Right atrium auricular region (tissue), 2 donors: ENCODE data around the gene NUP133. TPM values are rescaled to one million over a fixed set of nuclear protein-coding genes. Genes with fewer than 3 reads are reported as not detected.

Source experiments
- DNase-seq: peaks from one replicate; pipeline ENCODE4 v3.0.0-alpha.2; 2019; ENCODE audit warnings: low spot score
- H3K27ac ChIP-seq, 2 donors: fragments of 200-600 bp; sonication (generic); 1 replicate in 1 of 2; 2 replicates in 1 of 2; pipeline ENCODE4 v1.5.1; 2016 to 2019
- H3K27me3 ChIP-seq, 2 donors: fragments of 200-600 bp; sonication (generic); one replicate each; pipeline versions ENCODE4 v1.5.1 to v1.6.0; 2017 to 2019
- H3K36me3 ChIP-seq: fragments of 200-600 bp; sonication (generic); one replicate; pipeline ENCODE4 v1.5.1; 2016
- H3K4me1 ChIP-seq, 2 donors: fragments of 200-600 bp; sonication (generic); one replicate each; pipeline versions ENCODE4 v1.5.1 to v1.6.0; 2017 to 2019
- H3K4me3 ChIP-seq, 2 donors: fragments of 200-600 bp; sonication (generic); 1 replicate in 1 of 2; 2 replicates in 1 of 2; pipeline ENCODE4 v1.5.1; 2017 to 2019; ENCODE audit warnings: mild to moderate bottlenecking in 1 of 2, moderate library complexity in 1 of 2
- H3K9me3 ChIP-seq, 2 donors: fragments of 200-600 bp; sonication (generic); one replicate each; pipeline ENCODE4 v1.5.1; 2019
- total RNA-seq, 2 donors: library from RNA; depleted of rRNA; stranded (reverse); fragments of >200 nt; gene quantifications; one replicate each; pipeline ENCODE4 v1.1.0, GENCODE V29; 2016
- TF ChIP-seq, protein P1 (sequence below), 2 donors: fragments of 200-600 bp; sonication (generic); IDR thresholded peaks; one replicate each; pipeline ENCODE4 v1.5.1; 2019; ENCODE audit warnings: antibody characterized with exemption in 2 of 2

NUP133 gene
- 10 to 100 TPM; 19.7 to 21.0 TPM for total RNA-seq

DNA sequence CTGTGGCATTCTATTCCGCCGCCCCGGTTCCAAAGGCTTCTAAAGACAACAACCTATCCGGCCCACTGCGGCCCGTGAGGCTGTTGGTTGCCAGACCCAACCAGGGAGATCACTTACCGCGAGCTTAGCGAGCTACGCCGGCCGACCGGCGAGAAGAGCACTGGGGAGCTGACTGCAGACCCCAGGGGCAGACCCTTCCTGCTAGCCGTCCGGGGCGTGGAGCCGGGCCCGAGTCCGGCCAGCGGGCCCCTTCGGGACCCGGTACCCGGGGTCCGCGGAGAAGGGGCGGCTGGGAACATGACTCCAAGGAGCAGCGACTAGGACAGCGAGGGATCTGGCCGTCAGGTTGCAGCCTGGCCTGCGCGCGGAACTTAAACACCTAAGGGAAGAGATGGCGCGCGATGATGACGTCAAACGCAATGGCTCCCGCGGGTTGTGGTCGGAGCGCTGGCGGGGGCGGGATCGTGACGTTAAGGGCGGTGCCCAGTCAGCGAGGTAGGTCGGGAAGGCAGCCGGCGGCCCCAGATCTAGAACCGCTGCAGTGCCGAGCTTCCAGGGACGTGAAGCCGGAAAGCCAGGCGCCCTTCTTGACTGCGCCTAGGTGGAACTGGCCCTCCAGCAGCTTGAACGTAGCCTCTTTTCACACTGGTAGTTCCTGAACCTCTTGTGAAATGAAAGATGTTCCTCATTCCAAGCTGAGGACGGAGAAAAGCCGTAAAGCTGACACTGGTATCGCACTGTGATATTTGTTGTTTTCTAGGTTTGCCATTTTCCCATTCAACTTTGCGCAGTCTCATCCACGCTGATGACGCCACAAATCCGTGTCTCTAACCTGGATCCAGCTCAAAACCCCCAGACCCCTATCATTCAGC lies at the start of gene NUP133:
NUP133 (minus strand) TSS at position 391 of the 872 bp plus-strand sequence; CDS start at position 299, 92 bp downstream.
- H3K36me3 ChIP-seq, result peaks cover 9% of the 10 kb centered on the region
- H3K27ac ChIP-seq, result peak within 1 kb of the TSS; percentile 88 to 98
- peak; percentile 100 for DNase-seq
- no peaks in the 10 kb centered on the region for H3K27me3 ChIP-seq
- H3K9me3 ChIP-seq, result no peaks in the 10 kb centered on the region
- peaks cover 0 to 18% of the 10 kb centered on the region in 2 donors for H3K4me1 ChIP-seq
- TF ChIP-seq, protein P1, sequence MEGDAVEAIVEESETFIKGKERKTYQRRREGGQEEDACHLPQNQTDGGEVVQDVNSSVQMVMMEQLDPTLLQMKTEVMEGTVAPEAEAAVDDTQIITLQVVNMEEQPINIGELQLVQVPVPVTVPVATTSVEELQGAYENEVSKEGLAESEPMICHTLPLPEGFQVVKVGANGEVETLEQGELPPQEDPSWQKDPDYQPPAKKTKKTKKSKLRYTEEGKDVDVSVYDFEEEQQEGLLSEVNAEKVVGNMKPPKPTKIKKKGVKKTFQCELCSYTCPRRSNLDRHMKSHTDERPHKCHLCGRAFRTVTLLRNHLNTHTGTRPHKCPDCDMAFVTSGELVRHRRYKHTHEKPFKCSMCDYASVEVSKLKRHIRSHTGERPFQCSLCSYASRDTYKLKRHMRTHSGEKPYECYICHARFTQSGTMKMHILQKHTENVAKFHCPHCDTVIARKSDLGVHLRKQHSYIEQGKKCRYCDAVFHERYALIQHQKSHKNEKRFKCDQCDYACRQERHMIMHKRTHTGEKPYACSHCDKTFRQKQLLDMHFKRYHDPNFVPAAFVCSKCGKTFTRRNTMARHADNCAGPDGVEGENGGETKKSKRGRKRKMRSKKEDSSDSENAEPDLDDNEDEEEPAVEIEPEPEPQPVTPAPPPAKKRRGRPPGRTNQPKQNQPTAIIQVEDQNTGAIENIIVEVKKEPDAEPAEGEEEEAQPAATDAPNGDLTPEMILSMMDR (IDR thresholded peaks at IDR 0.05), result no peak
- H3K4me3 ChIP-seq, result peak within 1 kb of the TSS; percentile 99 to 100

DNA sequence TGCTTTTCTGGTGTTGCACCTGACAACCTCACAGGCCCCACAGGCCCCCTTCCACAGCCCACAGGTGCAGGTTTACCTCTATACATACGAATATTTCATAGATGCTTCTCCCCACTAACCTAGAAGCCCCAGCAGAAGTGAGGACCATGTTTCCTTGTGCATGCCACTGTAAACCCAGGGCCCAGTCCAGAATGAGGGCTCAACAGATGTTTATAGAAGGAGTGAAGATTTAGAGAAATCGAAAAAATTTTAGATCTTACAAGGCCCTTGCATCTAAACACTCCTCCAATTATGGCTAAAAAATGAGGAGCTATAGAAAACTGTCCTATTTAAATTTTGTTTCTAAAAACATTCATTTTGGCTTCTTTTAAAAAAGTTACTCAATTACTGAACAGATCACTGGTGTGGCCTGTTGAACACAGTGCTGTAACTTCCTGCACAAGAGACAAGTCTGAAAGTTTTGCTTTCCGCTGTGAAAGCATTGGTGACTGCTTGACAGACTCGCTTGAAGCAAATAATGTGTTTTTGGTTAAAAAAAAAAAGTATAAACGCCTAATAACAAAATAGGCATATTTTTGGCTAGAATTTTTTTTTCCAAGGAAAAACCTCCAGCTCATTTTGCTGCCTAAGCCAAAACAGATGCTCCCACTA lies 49.2 kb upstream of the NUP133 start:
- peak overlapping the region; percentile 87 to 97 for H3K27ac ChIP-seq
- no peaks in the 10 kb centered on the region for H3K36me3 ChIP-seq
- no peaks in the 10 kb centered on the region for H3K27me3 ChIP-seq
- peaks cover 0 to 28% of the 10 kb centered on the region in 2 donors for H3K4me1 ChIP-seq
- TF ChIP-seq, protein P1 (IDR thresholded peaks at IDR 0.05), result no peak
- peak overlapping the region; percentile 87 to 93 for H3K4me3 ChIP-seq
- DNase-seq, result no peak
- no peaks in the 10 kb centered on the region for H3K9me3 ChIP-seq

DNA sequence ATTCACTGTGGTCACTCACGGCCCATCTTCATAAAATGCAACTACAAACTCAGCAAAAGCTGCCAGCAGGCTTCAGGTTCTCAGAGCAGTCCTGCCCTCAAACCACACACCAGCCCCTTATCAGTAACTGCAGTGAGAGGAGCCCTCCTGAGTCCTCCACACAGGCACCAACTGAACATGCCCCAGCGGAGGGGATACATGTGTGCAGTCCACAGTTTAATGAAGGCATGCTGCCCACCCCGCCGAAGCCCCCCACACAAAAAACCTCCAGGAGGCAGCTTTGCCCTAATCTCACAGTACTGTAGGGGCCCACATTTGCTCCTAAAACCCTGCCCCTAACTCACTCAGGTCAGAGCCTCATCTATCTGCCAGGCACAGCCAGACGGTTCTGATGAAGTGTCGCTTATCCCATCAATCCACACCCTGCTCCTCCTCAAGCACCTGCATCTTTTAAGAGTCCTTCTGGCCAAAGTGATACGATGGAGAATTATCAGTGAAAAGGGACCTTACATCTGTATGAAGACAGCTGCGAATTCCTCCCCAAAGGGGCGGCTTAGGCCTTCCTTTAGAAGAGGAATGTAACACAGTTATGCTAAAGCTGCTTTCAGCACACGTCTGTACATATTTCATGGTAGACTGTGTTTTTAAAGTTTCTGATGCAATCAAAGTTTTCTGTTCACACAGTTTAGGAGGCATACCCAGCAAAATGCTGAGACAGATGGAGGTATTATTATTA lies 46.9 kb upstream of the NUP133 start:
- no peaks in the 10 kb centered on the region for H3K27me3 ChIP-seq
- H3K27ac ChIP-seq, result no peak overlapping the region
- no peaks in the 10 kb centered on the region for H3K36me3 ChIP-seq
- H3K4me3 ChIP-seq, result no peak overlapping the region
- TF ChIP-seq, protein P1 (IDR thresholded peaks at IDR 0.05), result no peak
- H3K4me1 ChIP-seq, result peaks cover 0 to 28% of the 10 kb centered on the region in 2 donors
- no peaks in the 10 kb centered on the region for H3K9me3 ChIP-seq
- DNase-seq, result no peak

DNA sequence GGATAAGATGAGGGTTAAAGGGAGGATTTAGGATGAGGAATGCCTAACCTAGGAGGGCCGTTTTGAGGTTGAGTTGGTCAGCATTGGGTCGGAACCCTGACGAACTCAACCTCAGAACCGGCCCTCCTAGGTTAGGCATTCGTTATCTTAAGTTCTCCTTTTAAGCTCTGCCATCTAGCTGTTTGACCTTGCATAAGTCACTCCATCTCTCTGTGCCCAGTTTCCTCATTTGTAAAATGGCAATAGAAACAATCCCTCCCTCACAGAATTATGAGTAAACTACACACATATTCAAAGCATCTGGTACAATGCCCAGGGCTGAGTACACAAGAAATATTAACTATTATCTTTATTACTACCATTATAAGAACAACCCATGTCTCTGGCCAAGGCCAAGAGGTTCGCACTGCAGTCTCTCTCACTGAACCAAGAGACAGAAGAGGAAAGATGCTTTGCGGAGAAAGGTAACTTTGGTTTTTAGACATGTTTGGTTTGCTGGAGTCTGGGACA lies 45.5 kb upstream of the NUP133 start:
- no peaks in the 10 kb centered on the region for H3K9me3 ChIP-seq
- DNase-seq, result no peak
- peaks cover 0 to 22% of the 10 kb centered on the region in 2 donors for H3K4me1 ChIP-seq
- H3K36me3 ChIP-seq, result peaks cover 5% of the 10 kb centered on the region
- no peaks in the 10 kb centered on the region for H3K27me3 ChIP-seq
- H3K27ac ChIP-seq, result no peak overlapping the region
- TF ChIP-seq, protein P1 (IDR thresholded peaks at IDR 0.05), result no peak
- no peak overlapping the region for H3K4me3 ChIP-seq

DNA sequence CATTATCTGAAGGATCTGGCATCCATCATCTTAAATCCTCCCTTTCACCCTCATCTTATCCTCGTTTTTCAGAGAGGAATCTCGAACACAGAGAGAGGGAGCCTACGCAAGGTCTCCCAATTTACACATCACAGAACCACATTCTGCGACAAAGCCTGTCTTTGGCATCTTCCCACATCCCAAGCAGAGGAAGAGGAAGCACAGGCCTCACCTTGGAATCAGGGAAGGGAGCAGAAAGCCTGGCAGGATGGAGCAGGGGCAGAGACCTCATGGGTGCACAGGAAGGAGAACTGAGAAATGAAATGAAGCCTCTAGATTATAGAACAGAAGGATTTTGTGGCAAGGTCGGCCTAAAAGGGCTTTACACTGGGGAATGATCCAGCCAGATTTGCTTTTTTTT lies 44.6 kb upstream of the NUP133 start:
- Histone ChIP-seq H3K4me1 (peaks cover 0 to 22% of the 10 kb centered on the region in 2 donors), H3K4me3 (no peak overlapping the region), H3K36me3 (peaks cover 10% of the 10 kb centered on the region), H3K27ac (no peak overlapping the region), H3K27me3 (no peaks in the 10 kb centered on the region), H3K9me3 (no peaks in the 10 kb centered on the region)
- TF ChIP-seq, protein P1 (IDR thresholded peaks at IDR 0.05), result no peak
- no peak for DNase-seq
